Upper lobe of left lung (tissue), 4 donors: ENCODE data around the gene APOE.
"Not testable (repeated sequence)": the region's sequence is repeated elsewhere in the genome, so short reads cannot be mapped to it uniquely, and the experiment has no call there.

Experiments used
- CTCF ChIP-seq, 6 experiments: fragments of 450-650 bp in 4 of 6; fragments of 200-600 bp in 2 of 6; sonication (generic) in 2 of 6; IDR thresholded peaks; one replicate each; pipeline ENCODE4 v1.5.1; 2016 to 2019; ENCODE audit warnings: antibody characterized with exemption in 6 of 6
- EP300 ChIP-seq, 4 donors: sonication (generic); formaldehyde crosslinking; IDR thresholded peaks; one replicate each; pipeline ENCODE4 v1.5.1; 2017; ENCODE audit warnings: antibody characterized with exemption in 4 of 4, control low read depth in 2 of 4
- POLR2A ChIP-seq, 4 donors: fragments of 450-650 bp; IDR thresholded peaks; one replicate each; pipeline ENCODE4 v1.5.1; 2016 to 2017; ENCODE audit warnings: antibody characterized with exemption in 4 of 4, mild to moderate bottlenecking in 2 of 4

- TF ChIP-seq CTCF, POLR2A, EP300 (IDR thresholded peaks at IDR 0.05): not testable (repeated sequence)
These were observed 44.0 kb upstream of the APOE start for GRCh38 chr19:44861576-44861975.
